Endodermal cell (in vitro differentiated cells): ENCODE measurements around the gene TSC22D4. TPM values are rescaled to one million over a fixed set of nuclear protein-coding genes. Genes with fewer than 3 reads are reported as not detected.

Experiments
- DNase-seq: peaks from one replicate; pipeline ENCODE4 v3.0.0-alpha.2; 2017
- H3K27ac ChIP-seq: 2 replicates; pipeline ENCODE4 v1.5.1; 2013; ENCODE audit warnings: mild to moderate bottlenecking, low read depth, low read length, moderate library complexity
- H3K27me3 ChIP-seq: 2 replicates; pipeline ENCODE4 v1.6.1; 2013; ENCODE audit warnings: mild to moderate bottlenecking, low read length, moderate library complexity; ENCODE audit not compliant: insufficient read depth, control insufficient read depth, poor library complexity, severe bottlenecking
- H3K36me3 ChIP-seq: 2 replicates; pipeline ENCODE4 v1.7.0; 2013; ENCODE audit warnings: mild to moderate bottlenecking, low read length, moderate library complexity; ENCODE audit not compliant: control insufficient read depth, insufficient read depth
- H3K4me1 ChIP-seq: one replicate; pipeline ENCODE4 v1.7.0; 2013; ENCODE audit warnings: low read length; ENCODE audit not compliant: control insufficient read depth, insufficient read depth
- H3K4me3 ChIP-seq: 2 replicates; pipeline ENCODE4 v1.5.1; 2013; ENCODE audit warnings: mild to moderate bottlenecking, low read length, moderate library complexity
- H3K9ac ChIP-seq: 2 replicates; pipeline ENCODE4 v1.6.1; 2013; ENCODE audit warnings: mild to moderate bottlenecking, low read length, moderate library complexity; ENCODE audit not compliant: poor library complexity, severe bottlenecking; ENCODE audit errors: extremely low read depth
- H3K9me3 ChIP-seq: 2 replicates; pipeline ENCODE4 v1.6.1; 2013; ENCODE audit warnings: mild to moderate bottlenecking, low read length, moderate library complexity; ENCODE audit not compliant: control insufficient read depth
- H3K27ac Mint-ChIP-seq: 2 replicates; pipeline ENCODE4 v1.8.0; 2020; ENCODE audit warnings: mixed read lengths
- H3K27me3 Mint-ChIP-seq: 2 replicates; pipeline ENCODE4 v1.8.0; 2021; ENCODE audit warnings: mild to moderate bottlenecking, mixed read lengths; ENCODE audit not compliant: insufficient read depth
- H3K36me3 Mint-ChIP-seq: 2 replicates; pipeline ENCODE4 v1.8.0; 2020; ENCODE audit warnings: low read depth, mixed read lengths
- H3K4me1 Mint-ChIP-seq: 2 replicates; pipeline ENCODE4 v1.8.0; 2020; ENCODE audit warnings: mixed read lengths
- H3K4me3 Mint-ChIP-seq: 2 replicates; pipeline ENCODE4 v1.8.0; 2020; ENCODE audit warnings: mild to moderate bottlenecking, moderate library complexity, mixed read lengths
- H3K9me3 Mint-ChIP-seq: 2 replicates; pipeline ENCODE4 v1.8.0; 2020; ENCODE audit warnings: mild to moderate bottlenecking, mixed read lengths
- CTCF ChIP-seq: fragments of 200-600 bp; sonication (generic); conservative IDR thresholded peaks from 2 replicates; pipeline ENCODE4 v1.5.0; 2021; ENCODE audit warnings: antibody characterized with exemption, mild to moderate bottlenecking
- WGBS, 2 experiments: methylation state at CpG; one replicate each; pipeline versions ENCODE4 v1.1.5 to v1.1.7; 2013; ENCODE audit warnings: missing lambda C conversion rate in 2 of 2, mixed read lengths in 1 of 2; ENCODE audit not compliant: insufficient coverage in 1 of 2, insufficient read length in 1 of 2; 5-methylcytosine and 5-hydroxymethylcytosine counted together
- total RNA-seq, 2 donors: library from RNA; stranded (reverse); fragmentation: NEBNext Ultra II Directional in 1 of 2; extraction: Animal tissue kit (Norgen Biotek cat#: 25700) in 1 of 2; gene quantifications; 2 replicates in 1 of 2; 3 replicates in 1 of 2; pipeline ENCODE4 v1.2.1, GENCODE V29; 2021

The TSC22D4 gene
- total RNA-seq, 2 donors from 2014 or later, result 30.9 to 35.2 TPM

DNA sequence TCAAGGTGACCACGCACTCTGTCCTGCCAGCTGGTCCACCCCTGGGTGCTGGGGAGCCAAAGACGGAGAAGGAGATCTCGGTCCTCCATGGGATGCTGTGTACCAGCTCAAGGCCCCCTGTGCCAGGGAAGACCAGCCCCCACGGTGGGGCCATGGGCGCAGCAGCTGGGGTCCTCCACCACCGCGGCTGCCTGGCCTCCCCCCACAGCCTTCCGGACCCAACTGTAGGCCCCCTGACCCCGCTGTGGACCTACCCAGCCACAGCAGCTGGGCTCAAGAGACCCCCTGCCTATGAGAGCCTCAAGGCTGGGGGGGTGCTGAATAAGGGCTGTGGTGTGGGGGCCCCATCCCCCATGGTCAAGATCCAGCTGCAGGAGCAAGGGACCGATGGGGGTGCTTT is 10.1 kb upstream of the TSC22D4 start:
- no peak for DNase-seq

DNA sequence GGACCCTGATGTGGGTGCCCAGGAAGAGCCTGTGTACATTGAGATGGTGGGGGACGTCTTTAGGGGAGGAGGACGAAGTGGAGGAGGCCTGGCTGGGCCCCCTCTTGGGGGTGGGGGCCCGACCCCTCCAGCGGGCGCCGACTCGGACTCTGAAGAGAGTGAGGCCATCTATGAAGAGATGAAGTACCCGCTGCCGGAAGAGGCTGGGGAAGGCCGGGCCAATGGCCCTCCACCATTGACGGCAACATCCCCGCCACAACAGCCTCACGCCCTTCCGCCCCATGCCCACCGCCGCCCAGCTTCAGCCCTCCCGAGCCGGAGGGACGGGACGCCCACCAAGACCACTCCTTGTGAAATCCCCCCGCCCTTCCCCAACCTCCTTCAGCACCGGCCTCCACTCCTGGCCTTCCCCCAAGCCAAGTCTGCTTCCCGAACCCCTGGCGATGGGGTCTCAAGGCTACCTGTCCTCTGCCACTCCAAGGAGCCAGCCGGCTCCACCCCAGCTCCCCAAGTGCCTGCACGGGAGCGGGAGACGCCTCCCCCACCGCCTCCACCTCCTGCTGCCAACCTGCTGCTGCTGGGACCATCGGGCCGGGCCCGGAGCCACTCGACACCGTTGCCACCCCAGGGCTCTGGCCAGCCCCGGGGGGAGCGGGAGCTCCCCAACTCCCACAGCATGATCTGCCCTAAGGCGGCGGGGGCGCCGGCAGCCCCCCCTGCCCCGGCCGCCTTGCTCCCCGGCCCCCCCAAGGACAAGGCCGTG is 9.5 kb upstream of the TSC22D4 start:
- Mint-ChIP-seq H3K9me3 (no peaks in the 10 kb centered on the region), H3K27me3 (peaks cover 17% of the 10 kb centered on the region), H3K4me3 (no peak overlapping the region), H3K27ac (no peak overlapping the region), H3K36me3 (peaks cover 20% of the 10 kb centered on the region), H3K4me1 (peaks cover 14% of the 10 kb centered on the region)
- 94 to 96% methylated on average over 13 to 44 of the region's 44 CpGs for WGBS, 2 experiments
- Histone ChIP-seq H3K27me3 (no peaks in the 10 kb centered on the region), H3K4me3 (no peak overlapping the region), H3K4me1 (peaks cover 4% of the 10 kb centered on the region), H3K27ac (no peak overlapping the region), H3K9me3 (no peaks in the 10 kb centered on the region), H3K9ac (no peak overlapping the region), H3K36me3 (peaks cover 4% of the 10 kb centered on the region)
- no peak for TF ChIP-seq CTCF
- no peak for DNase-seq

More for the DNA sequence above, 10.1 kb upstream of the TSC22D4 start:
- H3K4me3 Mint-ChIP-seq, result no peak overlapping the region
- peaks cover 17% of the 10 kb centered on the region for H3K4me1 Mint-ChIP-seq
- peaks cover 4% of the 10 kb centered on the region for H3K36me3 ChIP-seq
- peaks cover 4% of the 10 kb centered on the region for H3K4me1 ChIP-seq
- H3K27me3 Mint-ChIP-seq, result peaks cover 19% of the 10 kb centered on the region
- H3K4me3 ChIP-seq, result no peak overlapping the region
- H3K9ac ChIP-seq, result no peak overlapping the region
- no peaks in the 10 kb centered on the region for H3K9me3 Mint-ChIP-seq
- no peaks in the 10 kb centered on the region for H3K27me3 ChIP-seq
- no peaks in the 10 kb centered on the region for H3K9me3 ChIP-seq
- peaks cover 20% of the 10 kb centered on the region for H3K36me3 Mint-ChIP-seq
- TF ChIP-seq CTCF, result no peak
- no peak overlapping the region for H3K27ac Mint-ChIP-seq
- H3K27ac ChIP-seq, result peak overlapping the region; percentile 32
- WGBS, 2 experiments, result 92% methylated on average over 7 to 10 of the region's 10 CpGs

- Histone ChIP-seq H3K36me3 (no peaks in the 10 kb centered on the region), H3K27ac (no peak overlapping the region), H3K27me3 (no peaks in the 10 kb centered on the region), H3K4me3 (no peak overlapping the region), H3K9me3 (no peaks in the 10 kb centered on the region), H3K4me1 (peaks cover 4% of the 10 kb centered on the region), H3K9ac (no peak overlapping the region)
- H3K4me3 Mint-ChIP-seq, result no peak overlapping the region
- DNase-seq, result no peak
- no peaks in the 10 kb centered on the region for H3K9me3 Mint-ChIP-seq
- TF ChIP-seq CTCF, result no peak
- peaks cover 14% of the 10 kb centered on the region for H3K4me1 Mint-ChIP-seq
- H3K27me3 Mint-ChIP-seq, result peaks cover 3% of the 10 kb centered on the region
- peaks cover 12% of the 10 kb centered on the region for H3K36me3 Mint-ChIP-seq
- no peak overlapping the region for H3K27ac Mint-ChIP-seq
- 87 to 92% methylated on average over 13 to 30 of the region's 30 CpGs for WGBS, 2 experiments
Observed at GRCh38 chr7:100486753-100487446, 7.9 kb upstream of the TSC22D4 start.
